Fibroblast of lung (primary cell): Measurements from ENCODE around the gene KCNQ2. TPM values are rescaled to one million over a fixed set of nuclear protein-coding genes. Genes with fewer than 3 reads are reported as not detected.

Experiments used
- DNase-seq, 2 donors: peaks; one replicate each; pipeline versions ENCODE4 v3.0.0 to v3.0.0-alpha.2; 2010; ENCODE audit warnings: low read depth in 2 of 2
- H2AFZ ChIP-seq: 2 replicates; pipeline ENCODE4 v1.5.1; 2012; ENCODE audit warnings: low read length, control low read depth, inconsistent platforms
- H3K27ac ChIP-seq: 2 replicates; pipeline ENCODE4 v1.5.1; 2011; ENCODE audit warnings: low read length, control low read depth; ENCODE audit not compliant: insufficient read depth
- H3K27me3 ChIP-seq: 2 replicates; pipeline ENCODE4 v1.5.1; 2011; ENCODE audit warnings: mild to moderate bottlenecking, low read length; ENCODE audit not compliant: control insufficient read depth, insufficient read depth
- H3K36me3 ChIP-seq: 2 replicates; pipeline ENCODE4 v1.5.1; 2011; ENCODE audit warnings: low read length; ENCODE audit not compliant: control insufficient read depth, insufficient read depth
- H3K4me1 ChIP-seq: 2 replicates; pipeline ENCODE4 v1.5.1; 2011; ENCODE audit warnings: low read length; ENCODE audit not compliant: control insufficient read depth, insufficient read depth; ENCODE audit errors: extremely low read depth
- H3K4me2 ChIP-seq: 2 replicates; pipeline ENCODE4 v1.5.1; 2011; ENCODE audit warnings: low read length, control low read depth; ENCODE audit not compliant: insufficient read depth; ENCODE audit errors: extremely low read depth
- H3K4me3 ChIP-seq, 4 experiments: fragments of 200-600 bp in 1 of 4; sonication (generic) in 1 of 4; replicated peaks in 1 of 4; 2 replicates each; pipeline ENCODE4 v1.5.1; 2011 to 2016; ENCODE audit warnings: low read length in 4 of 4, low read depth in 3 of 4, mild to moderate bottlenecking in 3 of 4, control low read depth in 2 of 4, inconsistent platforms in 1 of 4, mixed read lengths in 1 of 4; ENCODE audit not compliant: insufficient read depth in 1 of 4; ENCODE audit errors: control extremely low read depth in 1 of 4
- H3K79me2 ChIP-seq: 2 replicates; pipeline ENCODE4 v1.5.1; 2012; ENCODE audit warnings: mild to moderate bottlenecking, low read length, inconsistent platforms; ENCODE audit not compliant: control insufficient read depth, insufficient read depth
- H3K9ac ChIP-seq: 2 replicates; pipeline ENCODE4 v1.5.1; 2011; ENCODE audit warnings: mild to moderate bottlenecking, low read length, control low read depth; ENCODE audit not compliant: insufficient read depth
- H3K9me3 ChIP-seq: 2 replicates; pipeline ENCODE4 v1.5.1; 2012; ENCODE audit warnings: low read depth, low read length; ENCODE audit not compliant: control insufficient read depth, insufficient read depth
- H4K20me1 ChIP-seq: 2 replicates; pipeline ENCODE4 v1.5.1; 2011; ENCODE audit warnings: low read length; ENCODE audit not compliant: control insufficient read depth, insufficient read depth; ENCODE audit errors: extremely low read depth
- EZH2 ChIP-seq: IDR thresholded peaks from 2 replicates; pipeline ENCODE4 v1.5.1; 2012; ENCODE audit warnings: low read length, control low read depth, mild to moderate bottlenecking; ENCODE audit errors: missing control alignments
- polyA plus RNA-seq, 2 donors: library from polyadenylated mRNA; depleted of rRNA in 1 of 2; stranded (reverse) in 1 of 2; unstranded in 1 of 2; fragments of >200 nt; gene quantifications; 2 replicates each; pipeline ENCODE4 v1.2.1, GENCODE V29; 2011 to 2012; ENCODE audit warnings: missing spikeins in 1 of 2
- total RNA-seq: library from RNA; depleted of rRNA; stranded (reverse); fragments of >200 nt; gene quantifications from 2 replicates; pipeline ENCODE4 v1.2.1, GENCODE V29; 2014
- TF ChIP-seq, protein P1 (sequence below), 2 donors: IDR thresholded peaks in 1 of 2; conservative IDR thresholded peaks in 1 of 2; 1 replicate in 1 of 2; 2 replicates in 1 of 2; pipeline ENCODE4 v1.5.1; 2011 to 2012; ENCODE audit warnings: low read length in 2 of 2, control low read depth in 1 of 2, inconsistent platforms in 1 of 2, low read depth in 1 of 2, mild to moderate bottlenecking in 1 of 2

Gene KCNQ2
- total and polyA plus RNA-seq, 2 donors (not counting 1 experiment from before 2014, with no cell fraction given) = not detected

DNA sequence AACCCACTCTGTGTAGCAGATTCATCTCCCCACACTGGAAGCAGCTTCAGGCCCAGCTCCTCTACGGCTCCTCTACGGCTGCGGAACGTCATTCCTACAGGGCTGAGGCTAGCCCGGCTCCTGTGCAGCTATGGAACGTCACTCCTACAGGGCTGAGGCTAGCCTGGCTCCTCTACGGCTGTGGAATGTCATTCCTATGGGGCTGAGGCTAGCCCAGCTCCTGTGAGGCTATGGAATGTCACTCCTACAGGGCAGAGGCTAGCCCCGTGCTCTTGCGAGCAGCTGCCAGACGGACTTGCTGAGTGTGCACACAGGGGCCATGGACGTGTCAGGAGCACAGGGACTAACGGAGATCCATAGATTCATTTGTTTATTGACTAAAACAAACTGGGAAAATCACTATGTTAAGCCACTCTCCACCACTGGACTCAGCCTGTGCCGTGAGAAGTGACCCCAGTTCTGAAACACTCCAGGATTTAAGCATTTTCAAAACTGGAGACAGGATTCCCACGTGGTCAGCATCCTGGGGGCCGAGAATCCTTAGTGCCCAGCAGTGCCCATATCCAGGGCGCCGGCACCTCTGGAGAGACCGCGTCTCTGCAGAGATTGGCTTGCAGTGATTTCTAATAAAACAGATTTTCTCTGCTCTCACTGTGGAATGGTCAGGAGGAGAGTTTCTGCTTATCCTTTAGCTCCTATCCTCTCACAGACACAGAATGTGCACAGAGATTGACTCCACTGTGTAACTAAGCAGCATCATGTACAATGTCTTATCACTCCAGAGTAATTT lies 5.0 kb downstream of the KCNQ2 start:
- DNase-seq = no peak
- no peak overlapping the region for H3K9ac ChIP-seq
- H3K79me2 ChIP-seq = no peaks in the 10 kb centered on the region
- no peak overlapping the region for H3K27ac ChIP-seq
- TF ChIP-seq, protein P1, sequence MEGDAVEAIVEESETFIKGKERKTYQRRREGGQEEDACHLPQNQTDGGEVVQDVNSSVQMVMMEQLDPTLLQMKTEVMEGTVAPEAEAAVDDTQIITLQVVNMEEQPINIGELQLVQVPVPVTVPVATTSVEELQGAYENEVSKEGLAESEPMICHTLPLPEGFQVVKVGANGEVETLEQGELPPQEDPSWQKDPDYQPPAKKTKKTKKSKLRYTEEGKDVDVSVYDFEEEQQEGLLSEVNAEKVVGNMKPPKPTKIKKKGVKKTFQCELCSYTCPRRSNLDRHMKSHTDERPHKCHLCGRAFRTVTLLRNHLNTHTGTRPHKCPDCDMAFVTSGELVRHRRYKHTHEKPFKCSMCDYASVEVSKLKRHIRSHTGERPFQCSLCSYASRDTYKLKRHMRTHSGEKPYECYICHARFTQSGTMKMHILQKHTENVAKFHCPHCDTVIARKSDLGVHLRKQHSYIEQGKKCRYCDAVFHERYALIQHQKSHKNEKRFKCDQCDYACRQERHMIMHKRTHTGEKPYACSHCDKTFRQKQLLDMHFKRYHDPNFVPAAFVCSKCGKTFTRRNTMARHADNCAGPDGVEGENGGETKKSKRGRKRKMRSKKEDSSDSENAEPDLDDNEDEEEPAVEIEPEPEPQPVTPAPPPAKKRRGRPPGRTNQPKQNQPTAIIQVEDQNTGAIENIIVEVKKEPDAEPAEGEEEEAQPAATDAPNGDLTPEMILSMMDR (conservative IDR thresholded peaks at IDR 0.05 in 1 of 2, IDR thresholded peaks at IDR 0.05 in 1 of 2; ENCODE audit: low read depth in 1 of 2, low read length in 2 of 2) = no peak
- no peak for TF ChIP-seq EZH2
- no peak overlapping the region for H2AFZ ChIP-seq
- no peaks in the 10 kb centered on the region for H3K4me1 ChIP-seq
- no peaks in the 10 kb centered on the region for H3K36me3 ChIP-seq
- no peak overlapping the region for H3K4me2 ChIP-seq
- H4K20me1 ChIP-seq = no peaks in the 10 kb centered on the region
- no peak overlapping the region for H3K4me3 ChIP-seq
- peaks cover 8% of the 10 kb centered on the region for H3K27me3 ChIP-seq
- no peaks in the 10 kb centered on the region for H3K9me3 ChIP-seq

DNA sequence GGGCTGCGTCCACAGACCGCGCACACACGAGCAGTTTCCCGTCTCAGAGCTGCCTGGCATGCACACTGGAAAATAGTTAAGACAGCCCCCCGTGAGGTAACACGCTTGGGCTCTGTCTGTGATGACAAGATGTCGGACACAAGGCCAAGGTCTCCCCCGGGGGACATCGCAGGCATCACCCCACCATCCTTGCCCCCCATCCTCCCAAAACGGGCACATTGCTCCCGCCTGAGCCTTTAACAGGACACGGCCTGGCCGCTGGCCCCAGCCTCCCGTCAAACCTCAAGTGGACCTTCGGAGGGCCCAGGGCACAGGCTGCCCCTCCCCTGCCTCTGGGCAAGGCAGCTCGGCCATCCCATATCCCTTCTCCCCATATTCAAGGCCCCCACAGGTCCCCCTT lies 5.6 kb downstream of the KCNQ2 start:
- Histone ChIP-seq H3K4me2 (no peak overlapping the region), H2AFZ (no peak overlapping the region), H4K20me1 (no peaks in the 10 kb centered on the region), H3K79me2 (no peaks in the 10 kb centered on the region), H3K27me3 (peaks cover 11% of the 10 kb centered on the region), H3K27ac (no peak overlapping the region), H3K4me3 (no peak overlapping the region), H3K36me3 (no peaks in the 10 kb centered on the region), H3K9ac (no peak overlapping the region), H3K9me3 (no peaks in the 10 kb centered on the region), H3K4me1 (no peaks in the 10 kb centered on the region)
- no peak for DNase-seq
- no peak for TF ChIP-seq EZH2
- TF ChIP-seq, protein P1 (conservative IDR thresholded peaks at IDR 0.05 in 1 of 2, IDR thresholded peaks at IDR 0.05 in 1 of 2; ENCODE audit: low read depth in 1 of 2, low read length in 2 of 2) = no peak

DNA sequence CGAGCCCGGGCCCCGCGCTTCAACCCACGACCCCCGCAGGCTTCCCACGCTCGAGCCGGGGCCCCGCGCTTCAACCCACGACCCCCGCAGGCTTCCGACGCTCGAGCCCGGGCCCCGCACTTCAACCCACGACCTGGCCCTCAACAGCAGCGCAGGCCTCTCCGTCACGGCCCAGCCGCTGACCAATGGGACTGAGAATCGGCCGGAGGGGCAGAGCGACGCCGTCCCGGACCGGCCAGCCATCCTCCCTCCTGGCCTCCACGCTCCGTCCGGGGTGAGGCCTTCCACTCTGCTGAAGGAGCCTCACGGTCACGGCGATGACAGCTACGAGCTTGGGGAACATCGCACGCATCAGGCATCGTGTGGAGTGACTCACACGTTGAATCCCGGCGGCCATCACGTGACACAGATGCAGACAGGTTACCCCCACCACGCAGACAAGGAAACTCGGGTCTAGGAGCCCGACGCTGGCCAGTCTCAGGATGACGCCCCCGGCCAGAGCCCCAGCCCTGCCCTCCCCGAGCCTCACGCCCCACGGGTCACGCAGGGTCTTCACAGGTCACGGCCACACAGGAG lies 6.1 kb downstream of the KCNQ2 start:
- no peak overlapping the region for H3K27ac ChIP-seq
- TF ChIP-seq EZH2 = no peak
- TF ChIP-seq, protein P1 (conservative IDR thresholded peaks at IDR 0.05 in 1 of 2, IDR thresholded peaks at IDR 0.05 in 1 of 2; ENCODE audit: low read depth in 1 of 2, low read length in 2 of 2) = no peak
- H2AFZ ChIP-seq = no peak overlapping the region
- peaks cover 11% of the 10 kb centered on the region for H3K27me3 ChIP-seq
- no peaks in the 10 kb centered on the region for H4K20me1 ChIP-seq
- H3K4me1 ChIP-seq = no peaks in the 10 kb centered on the region
- no peaks in the 10 kb centered on the region for H3K36me3 ChIP-seq
- no peaks in the 10 kb centered on the region for H3K9me3 ChIP-seq
- no peaks in the 10 kb centered on the region for H3K79me2 ChIP-seq
- H3K9ac ChIP-seq = no peak overlapping the region
- no peak overlapping the region for H3K4me2 ChIP-seq
- no peak for DNase-seq
- no peak overlapping the region for H3K4me3 ChIP-seq
